Skin of body (tissue), 2 donors: ENCODE results near the gene LRIG3. TPM values are rescaled to one million over a fixed set of nuclear protein-coding genes. Genes with fewer than 3 reads are reported as not detected.
"Not testable (repeated sequence)": the region's sequence is repeated elsewhere in the genome, so short reads cannot be mapped to it uniquely, and the experiment has no call there.

Experiments used
- DNase-seq: peaks from one replicate; lab custom pipeline; 2025; lab: John Stamatoyannopoulos, UW
- total RNA-seq: library from RNA; depleted of rRNA; stranded (reverse); fragments of >200 nt; gene quantifications from one replicate; pipeline ENCODE4 v1.2.3, GENCODE V29; 2014

The LRIG3 gene
- 241 TPM for total RNA-seq

- DNase-seq, result peak; percentile 99
These were observed at the start of gene LRIG3 for GRCh38 chr12:58920102-58920960. TSS of gene LRIG3 (minus strand) at chr12:58920504. CDS start at chr12:58920235, 269 bp downstream.

GRCh38 chr12:58969237-58969636 is 48.9 kb upstream of the LRIG3 start:
- no peak for DNase-seq

GRCh38 chr12:58967561-58967960 is 47.3 kb upstream of the LRIG3 start:
- DNase-seq, result peak; percentile 31

GRCh38 chr12:58966939-58967338 is 46.6 kb upstream of the LRIG3 start:
- DNase-seq, result no peak

- DNase-seq, result no peak
These were observed 45.3 kb upstream of the LRIG3 start for GRCh38 chr12:58965568-58965967.

- DNase-seq, result no peak
These were observed 43.5 kb upstream of the LRIG3 start for GRCh38 chr12:58963844-58964243.

- no peak for DNase-seq
These were observed 41.6 kb upstream of the LRIG3 start for GRCh38 chr12:58961906-58962305.

- no peak for DNase-seq
These were observed 40.9 kb upstream of the LRIG3 start for GRCh38 chr12:58961166-58961565.

- no peak for DNase-seq
These were observed 39.5 kb upstream of the LRIG3 start for GRCh38 chr12:58959639-58960300.

GRCh38 chr12:58957298-58957697 is 37.0 kb upstream of the LRIG3 start:
- no peak for DNase-seq

GRCh38 chr12:58955849-58956248 is 35.5 kb upstream of the LRIG3 start:
- DNase-seq, result no peak

- no peak for DNase-seq
These were observed 33.7 kb upstream of the LRIG3 start for GRCh38 chr12:58954002-58954401.

- no peak for DNase-seq
These were observed 30.4 kb upstream of the LRIG3 start for GRCh38 chr12:58950739-58951100.

- DNase-seq, result not testable (repeated sequence)
These were observed 29.8 kb upstream of the LRIG3 start for GRCh38 chr12:58949954-58950738.

- no peak for DNase-seq
These were observed 22.8 kb upstream of the LRIG3 start for GRCh38 chr12:58943079-58943478.

GRCh38 chr12:58942345-58942744 is 22.0 kb upstream of the LRIG3 start:
- DNase-seq, result no peak

- no peak for DNase-seq
These were observed 19.2 kb upstream of the LRIG3 start for GRCh38 chr12:58939399-58940100.

- DNase-seq, result no peak
These were observed 18.1 kb upstream of the LRIG3 start for GRCh38 chr12:58938440-58938839.

GRCh38 chr12:58934528-58934927 is 14.2 kb upstream of the LRIG3 start:
- DNase-seq, result no peak

- peak; percentile 88 for DNase-seq
These were observed 12.7 kb upstream of the LRIG3 start for GRCh38 chr12:58932806-58933681.
